ENCODE measurements around the gene TNS1. TPM values are rescaled to one million over a fixed set of nuclear protein-coding genes. Genes with fewer than 3 reads are reported as not detected.
A peak's percentile ranks its signal among the peaks of the same experiment; 100 is the strongest.

The TNS1 gene
- total RNA-seq, 1 donor from 2014 or later = 14.5 TPM

GRCh38 chr2:217938036-217938435 lies 64.8 kb downstream of the TNS1 start:
- Mint-ChIP-seq H3K4me3 (peak overlapping the region; percentile 29), H3K27ac (ENCODE audit: unreplicated experiment) (peak overlapping the region; percentile 63), H3K4me1 (peaks cover 49% of the 10 kb centered on the region), H3K36me3 (ENCODE audit: low read depth) (no peaks in the 10 kb centered on the region), H3K27me3 (ENCODE audit: low read depth) (no peaks in the 10 kb centered on the region), H3K9me3 (no peaks in the 10 kb centered on the region)
- no peak for DNase-seq (ENCODE audit: low read depth, low spot score)
- TF ChIP-seq CTCF (conservative IDR thresholded peaks at IDR 0.05) = no peak

- Mint-ChIP-seq H3K27ac (ENCODE audit: unreplicated experiment) (no peak overlapping the region), H3K4me3 (no peak overlapping the region), H3K27me3 (ENCODE audit: low read depth) (no peaks in the 10 kb centered on the region), H3K9me3 (no peaks in the 10 kb centered on the region), H3K4me1 (peaks cover 52% of the 10 kb centered on the region), H3K36me3 (ENCODE audit: low read depth) (no peaks in the 10 kb centered on the region)
- DNase-seq (ENCODE audit: low read depth, low spot score) = no peak
- no peak for TF ChIP-seq CTCF (conservative IDR thresholded peaks at IDR 0.05)
Observed at GRCh38 chr2:217937446-217937845, 65.3 kb downstream of the TNS1 start.

GRCh38 chr2:217936952-217937351 lies 65.8 kb downstream of the TNS1 start:
- Mint-ChIP-seq H3K27ac (ENCODE audit: unreplicated experiment) (no peak overlapping the region), H3K9me3 (no peaks in the 10 kb centered on the region), H3K36me3 (ENCODE audit: low read depth) (no peaks in the 10 kb centered on the region), H3K27me3 (ENCODE audit: low read depth) (no peaks in the 10 kb centered on the region), H3K4me3 (no peak overlapping the region), H3K4me1 (peaks cover 52% of the 10 kb centered on the region)
- no peak for DNase-seq (ENCODE audit: low read depth, low spot score)
- TF ChIP-seq CTCF (conservative IDR thresholded peaks at IDR 0.05) = no peak

GRCh38 chr2:217935901-217936684 lies 66.7 kb downstream of the TNS1 start:
- Mint-ChIP-seq H3K9me3 (no peaks in the 10 kb centered on the region), H3K4me3 (no peak overlapping the region), H3K36me3 (ENCODE audit: low read depth) (no peaks in the 10 kb centered on the region), H3K4me1 (peaks cover 52% of the 10 kb centered on the region), H3K27ac (ENCODE audit: unreplicated experiment) (peak overlapping the region; percentile 81), H3K27me3 (ENCODE audit: low read depth) (no peaks in the 10 kb centered on the region)
- no peak for TF ChIP-seq CTCF (conservative IDR thresholded peaks at IDR 0.05)
- DNase-seq (ENCODE audit: low read depth, low spot score) = no peak

- Mint-ChIP-seq H3K36me3 (ENCODE audit: low read depth) (no peaks in the 10 kb centered on the region), H3K27me3 (ENCODE audit: low read depth) (no peaks in the 10 kb centered on the region), H3K4me1 (peaks cover 50% of the 10 kb centered on the region), H3K9me3 (no peaks in the 10 kb centered on the region), H3K27ac (ENCODE audit: unreplicated experiment) (peak overlapping the region; percentile 81), H3K4me3 (no peak overlapping the region)
- TF ChIP-seq CTCF (conservative IDR thresholded peaks at IDR 0.05) = no peak
- no peak for DNase-seq (ENCODE audit: low read depth, low spot score)
Observed at GRCh38 chr2:217935235-217935879, 67.4 kb downstream of the TNS1 start.

All from neural crest cell (in vitro differentiated cells).